Purkinje cell (primary cell): ENCODE measurements around the gene ZNF718. TPM values are rescaled to one million over a fixed set of nuclear protein-coding genes. Genes with fewer than 3 reads are reported as not detected.

Experiments used
- polyA plus RNA-seq: library from polyadenylated mRNA; unstranded; fragments of >200 nt; fragmentation: Nextera tagmentation; gene quantifications from 2 replicates; pipeline ENCODE4 v1.2.1, GENCODE V29; 2014

Gene ZNF718
- 3.2 and 5.7 TPM in 2 replicates for polyA plus RNA-seq

GRCh38 chr4:124275-125081 is at the start of gene ZNF718:
TSS of gene ZNF718 (plus strand) at chr4:124501. CDS start at chr4:124671, 170 bp downstream.

Other genes starting within 250 kb of the ZNF718 start
- 7.3 and 10.2 TPM in 2 replicates for gene ZNF595, start 71.2 kb upstream of the ZNF718 start, polyA plus RNA-seq
- not detected in 2 replicates for gene ZNF732, start 181.0 kb downstream of the ZNF718 start, polyA plus RNA-seq
- 5.3 and 6.5 TPM in 2 replicates for gene ZNF141, start 213.3 kb downstream of the ZNF718 start, polyA plus RNA-seq